ENCODE results near the gene TLCD3A.

The TLCD3A gene

GRCh38 chr17:705863-706262 is 26.5 kb upstream of the TLCD3A start:
- in situ Hi-C loops (cut with MboI; ENCODE audit: low sequenced_read_pairs): no loop called here

- in situ Hi-C loops (cut with MboI; ENCODE audit: low sequenced_read_pairs): no loop called here
Observed at GRCh38 chr17:708132-708531, 24.3 kb upstream of the TLCD3A start.

GRCh38 chr17:718075-718474 is 14.3 kb upstream of the TLCD3A start:
- in situ Hi-C loops (cut with MboI; ENCODE audit: low sequenced_read_pairs): no loop called here

- in situ Hi-C loops (cut with MboI; ENCODE audit: low sequenced_read_pairs): no loop called here
Observed at GRCh38 chr17:720706-721539, 11.5 kb upstream of the TLCD3A start.

GRCh38 chr17:721540-721937 is 10.9 kb upstream of the TLCD3A start:
- in situ Hi-C loops (cut with MboI; ENCODE audit: low sequenced_read_pairs): no loop called here

GRCh38 chr17:725084-725483 is 7.3 kb upstream of the TLCD3A start:
- in situ Hi-C loops (cut with MboI; ENCODE audit: low sequenced_read_pairs): loop anchor here (25.0 kb wide), 1 partner anchor 262 kb away; the partner anchor contains the start of genes NXN and TIMM22

- in situ Hi-C loops (cut with MboI; ENCODE audit: low sequenced_read_pairs): loop anchor here (25.0 kb wide), 1 partner anchor 262 kb away; the partner anchor contains the start of genes NXN and TIMM22
Observed at GRCh38 chr17:725746-726145, 6.7 kb upstream of the TLCD3A start.

- in situ Hi-C loops (cut with MboI; ENCODE audit: low sequenced_read_pairs): loop anchor here (25.0 kb wide), 1 partner anchor 261 kb away; the partner anchor contains the start of genes NXN and TIMM22
Observed at GRCh38 chr17:726271-726919, 6.0 kb upstream of the TLCD3A start.

GRCh38 chr17:728911-729310 is 3.5 kb upstream of the TLCD3A start:
- in situ Hi-C loops (cut with MboI; ENCODE audit: low sequenced_read_pairs): loop anchor here (25.0 kb wide), 1 partner anchor 258 kb away; the partner anchor contains the start of genes NXN and TIMM22

- in situ Hi-C loops (cut with MboI; ENCODE audit: low sequenced_read_pairs): loop anchor here (25.0 kb wide), 1 partner anchor 256 kb away; the partner anchor contains the start of genes NXN and TIMM22
Observed at GRCh38 chr17:731644-732066, 741 bp upstream of the TLCD3A start.

GRCh38 chr17:732902-733720 is 715 bp downstream of the TLCD3A start:
- in situ Hi-C loops (cut with MboI; ENCODE audit: low sequenced_read_pairs): loop anchor here (25.0 kb wide), 1 partner anchor 254 kb away; the partner anchor contains the start of genes NXN and TIMM22

- in situ Hi-C loops (cut with MboI; ENCODE audit: low sequenced_read_pairs): loop anchor here (25.0 kb wide), 1 partner anchor 254 kb away; the partner anchor contains the start of genes NXN and TIMM22
Observed at GRCh38 chr17:733743-734142, 1.3 kb downstream of the TLCD3A start.

- in situ Hi-C loops (cut with MboI; ENCODE audit: low sequenced_read_pairs): loop anchor here (25.0 kb wide), 1 partner anchor 250 kb away; the partner anchor contains the start of genes NXN and TIMM22
Observed at GRCh38 chr17:737561-738113, 5.2 kb downstream of the TLCD3A start.

GRCh38 chr17:740240-741017 is 8.0 kb downstream of the TLCD3A start:
- in situ Hi-C loops (cut with MboI; ENCODE audit: low sequenced_read_pairs): loop anchor here (25.0 kb wide), 1 partner anchor 247 kb away; the partner anchor contains the start of genes NXN and TIMM22

GRCh38 chr17:742147-742793 is 9.9 kb downstream of the TLCD3A start:
- in situ Hi-C loops (cut with MboI; ENCODE audit: low sequenced_read_pairs): loop anchor here (25.0 kb wide), 1 partner anchor 245 kb away; the partner anchor contains the start of genes NXN and TIMM22

- in situ Hi-C loops (cut with MboI; ENCODE audit: low sequenced_read_pairs): loop anchor here (25.0 kb wide), 1 partner anchor 244 kb away; the partner anchor contains the start of genes NXN and TIMM22
Observed at GRCh38 chr17:743139-743538, 10.7 kb downstream of the TLCD3A start.

GRCh38 chr17:744937-745336 is 12.5 kb downstream of the TLCD3A start:
- in situ Hi-C loops (cut with MboI; ENCODE audit: low sequenced_read_pairs): loop anchor here (25.0 kb wide), 1 partner anchor 242 kb away; the partner anchor contains the start of genes NXN and TIMM22

GRCh38 chr17:745406-745805 is 13.0 kb downstream of the TLCD3A start:
- in situ Hi-C loops (cut with MboI; ENCODE audit: low sequenced_read_pairs): loop anchor here (25.0 kb wide), 1 partner anchor 242 kb away; the partner anchor contains the start of genes NXN and TIMM22
